K562 (cell line): ENCODE data around the gene PPP2R3C. TPM values are rescaled to one million over a fixed set of nuclear protein-coding genes. Genes with fewer than 3 reads are reported as not detected.

Source experiments
- ATF7 ChIP-seq: fragments of 450-650 bp; IDR thresholded peaks from 2 replicates; pipeline ENCODE4 v1.7.1; 2014; ENCODE audit warnings: mild to moderate bottlenecking, moderate library complexity
- BRD4 ChIP-seq: fragments of 200-600 bp; sonication (generic); IDR thresholded peaks from 2 replicates; pipeline ENCODE4 v1.6.1; 2017; ENCODE audit warnings: inconsistent platforms
- CREB3L1 ChIP-seq: fragments of 450-650 bp; IDR thresholded peaks from 2 replicates; pipeline ENCODE4 v1.6.1; 2014; ENCODE audit warnings: low read depth, mild to moderate bottlenecking, moderate library complexity, borderline replicate concordance
- CXXC5 ChIP-seq: fragments of 250-450 bp; sonication (Bioruptor Pico); IDR thresholded peaks from 2 replicates; pipeline ENCODE4 v1.8.0; 2022; ENCODE audit warnings: inconsistent platforms, mild to moderate bottlenecking, moderate library complexity
- DMBX1 ChIP-seq: fragments of 250-450 bp; sonication (Bioruptor Pico); IDR thresholded peaks from 2 replicates; pipeline ENCODE4 v1.8.0; 2022; ENCODE audit warnings: inconsistent platforms, mild to moderate bottlenecking, moderate library complexity, borderline replicate concordance
- ELF1 ChIP-seq: fragments of 200-800 bp; sonication (Bioruptor generic); IDR thresholded peaks from 2 replicates; pipeline ENCODE4 v1.6.1; 2016; ENCODE audit warnings: missing genetic modification characterization, missing compliant biosample characterization
- GTF2E2 ChIP-seq: fragments of 200-800 bp; sonication (Bioruptor generic); IDR thresholded peaks from 2 replicates; pipeline ENCODE4 v1.6.1; 2016; ENCODE audit warnings: missing genetic modification characterization, missing compliant biosample characterization
- HDAC2 ChIP-seq: fragments of 450-650 bp; IDR thresholded peaks from 2 replicates; pipeline ENCODE4 v1.6.1; 2016; ENCODE audit warnings: mild to moderate bottlenecking
- IRF2 ChIP-seq: sonication (generic); formaldehyde crosslinking; IDR thresholded peaks from 2 replicates; pipeline ENCODE4 v1.8.1; 2022; ENCODE audit warnings: mild to moderate bottlenecking, missing genetic modification reagents
- NCOA6 ChIP-seq: fragments of 450-650 bp; IDR thresholded peaks from 2 replicates; pipeline ENCODE4 v1.6.1; 2017; ENCODE audit warnings: mild to moderate bottlenecking
- NR2C2 ChIP-seq, 2 experiments: fragments of 200-800 bp in 1 of 2; sonication (Bioruptor generic) in 1 of 2; sonication (generic) in 1 of 2; formaldehyde crosslinking in 1 of 2; IDR thresholded peaks; 2 replicates each; pipeline versions ENCODE4 v1.6.1 to v1.8.0; 2016 to 2022; ENCODE audit warnings: mild to moderate bottlenecking in 1 of 2, missing compliant biosample characterization in 1 of 2, missing genetic modification characterization in 1 of 2, missing genetic modification reagents in 1 of 2
- NR3C1 ChIP-seq: sonication (generic); formaldehyde crosslinking; IDR thresholded peaks from 2 replicates; pipeline ENCODE4 v1.8.1; 2022; ENCODE audit warnings: missing genetic modification reagents
- SMAD3 ChIP-seq: fragments of 450-650 bp; formaldehyde crosslinking; conservative IDR thresholded peaks from 2 replicates; pipeline ENCODE4 v1.4.0; 2020; ENCODE audit warnings: mild to moderate bottlenecking
- TEAD1 ChIP-seq, 2 experiments: fragments of 450-650 bp in 1 of 2; sonication (generic) in 1 of 2; formaldehyde crosslinking; IDR thresholded peaks; 2 replicates each; pipeline versions ENCODE4 v1.4.0 to v1.8.0; 2020 to 2022; ENCODE audit warnings: mild to moderate bottlenecking in 2 of 2, missing genetic modification reagents in 1 of 2
- TFE3 ChIP-seq: fragments of 450-650 bp; formaldehyde crosslinking; IDR thresholded peaks from 2 replicates; pipeline ENCODE4 v1.4.0; 2020; ENCODE audit warnings: mild to moderate bottlenecking, mixed read lengths
- ZBTB11 ChIP-seq, 3 experiments: fragments of 200-800 bp in 1 of 3; fragments of 250-450 bp in 1 of 3; fragments of 450-650 bp in 1 of 3; sonication (Bioruptor Pico) in 1 of 3; sonication (Bioruptor generic) in 1 of 3; formaldehyde crosslinking in 1 of 3; IDR thresholded peaks; 2 replicates each; pipeline versions ENCODE4 v1.6.1 to v1.8.0; 2016 to 2022; ENCODE audit warnings: mild to moderate bottlenecking in 2 of 3, missing genetic modification characterization in 2 of 3, missing compliant biosample characterization in 1 of 3, moderate library complexity in 1 of 3
- ZNF175 ChIP-seq: fragments of 200-800 bp; sonication (Bioruptor generic); IDR thresholded peaks from 2 replicates; pipeline ENCODE4 v1.6.1; 2016; ENCODE audit warnings: low read depth, mild to moderate bottlenecking, missing genetic modification characterization, missing compliant biosample characterization
- ZNF395 ChIP-seq: fragments of 200-800 bp; sonication (Bioruptor generic); IDR thresholded peaks from 2 replicates; pipeline ENCODE4 v1.6.1; 2017; ENCODE audit warnings: missing genetic modification characterization, missing compliant biosample characterization
- polyA plus RNA-seq, 8 experiments: library from polyadenylated mRNA; depleted of rRNA in 4 of 8; stranded (reverse) in 5 of 8; unstranded in 3 of 8; fragments of >200 nt; fragmentation: Nextera tagmentation in 2 of 8; fragmentation: Illumina TruSeq in 1 of 8; extraction: Ambion mirVana in 2 of 8; extraction: Trizol in 1 of 8; gene quantifications; 2 replicates each; pipeline versions ENCODE4 v1.2.1 to v1.2.3, GENCODE V29; 2011 to 2014; ENCODE audit warnings: inconsistent platforms in 1 of 8, missing spikeins in 1 of 8
- total RNA-seq, 7 experiments: library from RNA; depleted of rRNA in 6 of 7; stranded (reverse); fragments of >200 nt in 6 of 7; fragmentation: Illumina TruSeq in 2 of 7; extraction: Trizol in 2 of 7; gene quantifications; 2 replicates each; pipeline versions ENCODE4 v1.2.1 to v1.2.3, GENCODE V29; 2011 to 2021; ENCODE audit warnings: low replicate concordance in 1 of 7

PPP2R3C gene
- total and polyA plus RNA-seq, 9 of the 15 experiments (the other 6 are each of a cell fraction or from before 2014, with no cell fraction given) = 14.7 to 43.3 (median 22.7) TPM

- TF ChIP-seq CREB3L1 (peak; percentile 69; the same call in 1 of the 2 replicates), BRD4 (peak; percentile 73), NR2C2 (CRISPR knock-in tag; IDR thresholded peaks at IDR 0.05) (peak; percentile 85; the same call in 1 of the 2 replicates), NR2C2 (tag; IDR thresholded peaks at IDR 0.05) (peak; percentile 98), DMBX1 (CRISPR knock-in tag) (no peak; the same call in none of the 2 replicates), GTF2E2 (peak; percentile 83; the same call in 1 of the 2 replicates), IRF2 (CRISPR knock-in tag) (no peak), CXXC5 (CRISPR knock-in tag) (peak; percentile 85), ZNF175 (peak; percentile 49; the same call in 1 of the 2 replicates), NCOA6 (peak; percentile 56), ATF7 (peak; percentile 55), NR3C1 (CRISPR knock-in tag) (peak; percentile 66; the same call in 1 of the 2 replicates), ZNF395 (CRISPR knock-in tag) (0 out of 2 replicates have a peak, but pooled peaks have one; percentile 26), HDAC2 (peak; percentile 26; the same call in 1 of the 2 replicates), SMAD3 (CRISPR knock-in tag) (no peak), ELF1 (tag) (peak; percentile 97), TFE3 (CRISPR knock-in tag) (peak; percentile 98), ZBTB11 (CRISPR knock-in tag; IDR thresholded peaks at IDR 0.05) (peak; percentile 84 to 98 (median 91); a peak in 5 of 6 replicates), TEAD1 (CRISPR knock-in tag; IDR thresholded peaks at IDR 0.05) (peak in 1 of 2 experiments; percentile 52; a peak in 1 of 4 replicates)
Measured at GRCh38 chr14:35121887-35122695, at the start of gene PPP2R3C, which contains the start of gene PRORP (continued).
